Neutrophil (primary cell): ENCODE measurements around the gene IMPA2.

Experiments used
- H3K27ac ChIP-seq: fragments of 200-600 bp; sonication (generic); 2 replicates; pipeline ENCODE4 v1.5.1; 2016; ENCODE audit warnings: mild to moderate bottlenecking, moderate library complexity
- H3K27me3 ChIP-seq: fragments of 200-600 bp; sonication (generic); 2 replicates; pipeline ENCODE4 v1.6.0; 2016; ENCODE audit warnings: mild to moderate bottlenecking
- H3K36me3 ChIP-seq: fragments of 200-600 bp; sonication (generic); 2 replicates; pipeline ENCODE4 v1.5.1; 2017
- H3K4me1 ChIP-seq, 2 experiments: fragments of 200-600 bp in 1 of 2; sonication (generic) in 1 of 2; 1 replicate in 1 of 2; 2 replicates in 1 of 2; pipeline versions ENCODE4 v1.5.1 to v1.6.1; 2013 to 2016; ENCODE audit warnings: low read depth in 1 of 2, low read length in 1 of 2, mild to moderate bottlenecking in 1 of 2, moderate library complexity in 1 of 2; ENCODE audit not compliant: control insufficient read depth in 1 of 2, insufficient read depth in 1 of 2
- H3K4me3 ChIP-seq, 2 experiments: fragments of 200-600 bp in 1 of 2; sonication (generic) in 1 of 2; 1 replicate in 1 of 2; 2 replicates in 1 of 2; pipeline ENCODE4 v1.5.1; 2013 to 2016; ENCODE audit warnings: low read depth in 1 of 2, low read length in 1 of 2, mild to moderate bottlenecking in 1 of 2, moderate library complexity in 1 of 2
- H3K9me3 ChIP-seq: fragments of 200-600 bp; sonication (generic); 2 replicates; pipeline ENCODE4 v1.5.1; 2016
- TF ChIP-seq, protein P1 (sequence below): fragments of 200-600 bp; sonication (generic); IDR thresholded peaks from 2 replicates; pipeline ENCODE4 v1.5.1; 2016; ENCODE audit warnings: antibody characterized with exemption

Gene IMPA2

DNA sequence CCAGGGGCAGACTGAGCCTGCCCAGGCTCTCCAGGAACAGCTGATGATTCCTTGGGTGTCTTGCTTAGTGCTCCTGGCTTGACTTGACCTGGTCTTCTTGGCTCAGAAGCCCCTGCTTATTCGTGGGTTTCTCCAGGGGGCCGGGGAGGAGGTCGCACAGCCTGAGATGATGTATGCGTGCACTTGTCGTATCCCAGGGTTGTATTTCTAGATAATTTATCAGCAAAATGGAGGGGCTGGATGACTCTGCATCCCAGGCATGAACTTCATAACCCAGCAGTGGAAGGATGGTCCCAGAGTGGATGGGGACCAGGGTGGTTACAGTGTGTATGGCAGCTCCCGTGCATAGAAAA is 25.2 kb downstream of the IMPA2 start:
- Histone ChIP-seq H3K36me3 (peaks cover 91% of the 10 kb centered on the region), H3K27me3 (no peaks in the 10 kb centered on the region), H3K4me3 (no peak overlapping the region)

DNA sequence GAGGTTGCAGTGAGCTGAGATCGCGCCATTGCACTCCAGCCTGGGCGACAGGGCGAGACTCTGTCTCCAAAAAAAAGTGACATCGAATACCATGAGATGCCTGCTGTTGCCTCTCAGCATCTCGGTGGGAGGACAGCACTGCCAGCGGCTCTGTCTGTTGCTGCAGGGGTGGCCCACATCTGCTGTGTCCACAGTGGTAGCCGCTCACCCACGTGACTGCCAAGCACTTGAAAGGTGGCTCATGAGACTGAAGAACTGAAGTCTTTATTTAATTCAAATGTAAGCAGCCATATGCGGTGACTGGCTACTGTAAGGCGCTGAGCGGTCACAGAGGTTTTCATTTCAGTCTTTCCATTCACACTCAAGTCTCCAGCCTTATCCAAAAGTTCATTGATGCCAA is 25.8 kb downstream of the IMPA2 start:
- TF ChIP-seq, protein P1, sequence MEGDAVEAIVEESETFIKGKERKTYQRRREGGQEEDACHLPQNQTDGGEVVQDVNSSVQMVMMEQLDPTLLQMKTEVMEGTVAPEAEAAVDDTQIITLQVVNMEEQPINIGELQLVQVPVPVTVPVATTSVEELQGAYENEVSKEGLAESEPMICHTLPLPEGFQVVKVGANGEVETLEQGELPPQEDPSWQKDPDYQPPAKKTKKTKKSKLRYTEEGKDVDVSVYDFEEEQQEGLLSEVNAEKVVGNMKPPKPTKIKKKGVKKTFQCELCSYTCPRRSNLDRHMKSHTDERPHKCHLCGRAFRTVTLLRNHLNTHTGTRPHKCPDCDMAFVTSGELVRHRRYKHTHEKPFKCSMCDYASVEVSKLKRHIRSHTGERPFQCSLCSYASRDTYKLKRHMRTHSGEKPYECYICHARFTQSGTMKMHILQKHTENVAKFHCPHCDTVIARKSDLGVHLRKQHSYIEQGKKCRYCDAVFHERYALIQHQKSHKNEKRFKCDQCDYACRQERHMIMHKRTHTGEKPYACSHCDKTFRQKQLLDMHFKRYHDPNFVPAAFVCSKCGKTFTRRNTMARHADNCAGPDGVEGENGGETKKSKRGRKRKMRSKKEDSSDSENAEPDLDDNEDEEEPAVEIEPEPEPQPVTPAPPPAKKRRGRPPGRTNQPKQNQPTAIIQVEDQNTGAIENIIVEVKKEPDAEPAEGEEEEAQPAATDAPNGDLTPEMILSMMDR = no peak
- Histone ChIP-seq H3K9me3 (no peaks in the 10 kb centered on the region), H3K27ac (no peak overlapping the region), H3K4me3 (no peak overlapping the region), H3K4me1 (no peaks in the 10 kb centered on the region), H3K36me3 (peaks cover 91% of the 10 kb centered on the region), H3K27me3 (no peaks in the 10 kb centered on the region)

More for the DNA sequence above, 25.2 kb downstream of the IMPA2 start:
- no peaks in the 10 kb centered on the region for H3K9me3 ChIP-seq
- no peaks in the 10 kb centered on the region for H3K4me1 ChIP-seq
- TF ChIP-seq, protein P1 = no peak
- no peak overlapping the region for H3K27ac ChIP-seq

DNA sequence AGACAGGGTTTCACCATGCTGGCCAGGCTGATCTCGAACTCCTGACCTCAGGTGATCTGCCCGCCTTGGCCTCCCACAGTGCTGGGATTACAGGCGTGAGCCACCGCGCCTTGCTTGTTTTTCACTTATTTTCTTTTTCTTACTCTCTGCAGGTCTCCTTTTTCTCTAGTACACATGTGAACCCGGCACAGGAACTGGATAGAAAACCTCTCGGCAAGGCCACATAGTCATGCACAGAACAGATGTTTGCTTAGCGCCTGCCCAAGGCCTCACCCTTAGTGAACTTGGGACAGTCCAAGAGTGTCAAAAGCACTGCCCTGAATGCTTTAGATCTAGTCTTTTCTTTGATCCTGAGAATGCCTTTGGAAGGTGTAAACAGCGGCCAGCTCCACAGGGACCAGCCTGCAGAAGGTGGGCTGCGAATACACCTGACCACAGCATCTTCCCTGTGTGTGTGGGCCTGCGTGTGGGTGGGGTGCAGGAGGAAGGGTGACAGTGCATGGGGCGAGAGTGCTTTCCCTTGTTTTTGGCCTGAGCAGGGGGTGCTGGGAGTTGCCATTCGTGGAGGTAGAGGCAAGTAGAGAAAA is 27.0 kb downstream of the IMPA2 start:
- H3K4me1 ChIP-seq = peaks cover 0 to 3% of the 10 kb centered on the region in 2 experiments
- TF ChIP-seq, protein P1 = no peak
- H3K4me3 ChIP-seq = no peak overlapping the region
- no peaks in the 10 kb centered on the region for H3K9me3 ChIP-seq
- H3K27me3 ChIP-seq = no peaks in the 10 kb centered on the region
- H3K27ac ChIP-seq = no peak overlapping the region
- peaks cover 92% of the 10 kb centered on the region for H3K36me3 ChIP-seq

DNA sequence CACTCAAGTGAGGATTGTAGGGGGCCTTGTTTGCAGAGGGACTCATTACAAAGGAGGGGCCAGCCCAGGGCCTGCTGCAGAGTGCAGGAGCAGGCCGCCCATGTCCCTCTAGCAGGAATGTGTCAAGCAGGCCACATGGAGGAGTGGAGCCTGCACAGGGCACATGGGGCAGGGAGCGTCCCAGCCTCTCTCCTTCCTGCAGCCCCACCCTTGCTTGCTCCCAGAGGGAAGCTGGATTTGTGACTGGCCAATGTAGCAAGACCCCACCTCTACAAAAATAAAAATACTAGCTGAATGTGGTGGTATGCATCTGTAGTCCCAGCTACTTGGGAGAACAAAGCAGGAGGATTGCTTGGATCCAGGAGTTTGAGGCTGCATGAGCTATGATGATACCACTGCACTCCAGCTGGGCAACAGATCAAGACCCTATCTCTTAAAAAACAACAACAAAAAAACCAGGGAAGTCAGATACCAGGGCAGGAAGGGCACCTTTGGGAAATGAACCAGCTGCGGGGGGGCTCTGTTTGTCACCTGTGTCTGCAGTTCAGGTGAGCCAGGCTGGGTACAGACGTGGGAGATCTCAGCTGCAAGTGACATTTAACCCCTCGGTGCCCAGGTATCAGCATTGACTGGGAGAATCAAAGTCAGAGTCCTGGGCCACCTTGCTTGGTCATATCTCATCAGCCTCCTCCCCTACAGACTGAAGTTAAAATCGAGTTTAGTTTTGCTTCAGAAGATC is 27.7 kb downstream of the IMPA2 start:
- no peaks in the 10 kb centered on the region for H3K27me3 ChIP-seq
- no peaks in the 10 kb centered on the region for H3K9me3 ChIP-seq
- H3K36me3 ChIP-seq = peaks cover 91% of the 10 kb centered on the region
- no peak overlapping the region for H3K27ac ChIP-seq
- TF ChIP-seq, protein P1 = no peak
- H3K4me3 ChIP-seq = no peak overlapping the region
- H3K4me1 ChIP-seq = peaks cover 0 to 3% of the 10 kb centered on the region in 2 experiments

DNA sequence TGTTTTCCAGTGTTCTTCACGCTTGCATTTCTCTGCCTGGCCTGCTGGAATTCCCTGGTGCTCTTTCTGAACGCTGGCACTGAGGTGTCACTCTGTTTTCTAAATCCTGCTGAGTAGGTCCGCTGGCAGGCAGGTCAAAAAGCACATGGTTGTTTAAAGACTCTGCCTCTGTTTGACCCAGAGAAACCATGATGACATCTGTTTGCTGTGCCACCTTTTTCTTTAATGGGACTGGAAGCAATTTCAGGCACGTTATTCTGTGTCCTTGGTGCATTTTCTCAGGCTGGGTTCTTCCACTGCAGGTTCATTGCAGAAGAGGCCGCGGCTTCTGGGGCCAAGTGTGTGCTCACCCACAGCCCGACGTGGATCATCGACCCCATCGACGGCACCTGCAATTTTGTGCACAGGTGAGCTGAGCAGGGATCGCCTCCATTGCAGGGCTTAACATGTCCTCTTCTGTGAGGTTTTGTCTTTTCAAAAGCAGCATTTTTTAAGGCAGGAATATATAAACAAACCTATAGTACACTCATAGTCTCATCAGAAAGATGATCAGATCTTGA is 28.4 kb downstream of the IMPA2 start:
- H3K36me3 ChIP-seq = peaks cover 95% of the 10 kb centered on the region
- H3K27me3 ChIP-seq = no peaks in the 10 kb centered on the region
- H3K9me3 ChIP-seq = no peaks in the 10 kb centered on the region
- H3K4me1 ChIP-seq = peaks cover 0 to 3% of the 10 kb centered on the region in 2 experiments
- H3K27ac ChIP-seq = no peak overlapping the region
- no peak overlapping the region for H3K4me3 ChIP-seq
- TF ChIP-seq, protein P1 = no peak
